Peyer's patch (tissue), 4 donors: ENCODE data around the gene HIBCH. TPM values are rescaled to one million over a fixed set of nuclear protein-coding genes. Genes with fewer than 3 reads are reported as not detected.
"Not testable (repeated sequence)": the region's sequence is repeated elsewhere in the genome, so short reads cannot be mapped to it uniquely, and the experiment has no call there.

ENCODE experiments used
- DNase-seq, 3 donors: peaks; one replicate each; pipeline ENCODE4 v3.0.0-alpha.2; 2017 to 2019
- H3K27ac ChIP-seq, 4 donors: fragments of 200-600 bp; sonication (generic); one replicate each; pipeline ENCODE4 v1.5.1; 2016 to 2019
- H3K27me3 ChIP-seq, 2 donors: fragments of 200-600 bp; sonication (generic); one replicate each; pipeline ENCODE4 v1.5.1; 2019
- H3K36me3 ChIP-seq, 3 donors: fragments of 200-600 bp; sonication (generic); one replicate each; pipeline ENCODE4 v1.5.1; 2016 to 2019
- H3K4me1 ChIP-seq, 4 donors: fragments of 200-600 bp; sonication (generic); one replicate each; pipeline ENCODE4 v1.5.1; 2016 to 2019
- H3K4me3 ChIP-seq, 4 donors: fragments of 200-600 bp; sonication (generic); 1 replicate in 3 of 4; 2 replicates in 1 of 4; pipeline ENCODE4 v1.5.1; 2016 to 2019; ENCODE audit warnings: mild to moderate bottlenecking in 1 of 4
- H3K9me3 ChIP-seq, 4 donors: fragments of 200-600 bp; sonication (generic); one replicate each; pipeline ENCODE4 v1.5.1; 2016 to 2019; ENCODE audit warnings: mild to moderate bottlenecking in 1 of 4
- POLR2A ChIP-seq, 2 donors: fragments of 450-650 bp; IDR thresholded peaks; one replicate each; pipeline ENCODE4 v1.5.1; 2017; ENCODE audit warnings: antibody characterized with exemption in 2 of 2, mild to moderate bottlenecking in 2 of 2, moderate library complexity in 2 of 2
- total RNA-seq, 4 donors: library from RNA; depleted of rRNA; stranded (reverse); fragments of >200 nt; gene quantifications; one replicate each; pipeline ENCODE4 v1.1.0, GENCODE V29; 2016
- TF ChIP-seq, protein P1 (sequence below), 6 experiments: fragments of 450-650 bp in 4 of 6; fragments of 200-600 bp in 2 of 6; sonication (generic) in 1 of 6; IDR thresholded peaks; one replicate each; pipeline ENCODE4 v1.5.1; 2017 to 2019; ENCODE audit warnings: antibody characterized with exemption in 6 of 6, mild to moderate bottlenecking in 3 of 6, moderate library complexity in 1 of 6

HIBCH gene
- total RNA-seq, 4 donors from 2014 or later: 20.0 to 38.8 (median 27.4) TPM

DNA sequence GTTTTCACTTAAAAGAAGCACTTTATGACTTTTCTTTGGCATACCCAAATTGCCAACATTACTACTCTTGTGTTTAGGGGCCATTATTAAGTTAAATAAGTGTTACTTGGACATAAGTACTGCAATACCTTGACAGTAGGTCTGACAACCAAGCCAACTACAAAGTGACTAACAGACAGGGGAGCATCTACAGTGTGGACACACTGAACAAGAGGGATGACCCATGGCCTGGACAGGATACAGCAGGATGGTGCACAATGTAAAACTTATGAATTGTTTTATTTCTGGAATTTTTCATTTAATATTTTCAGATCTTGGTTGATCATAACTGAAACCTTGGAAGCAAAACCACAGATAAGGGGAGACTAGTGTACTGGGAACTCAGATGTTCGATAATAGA, 19.8 kb upstream of the HIBCH start:
- H3K27ac ChIP-seq: no peak overlapping the region
- H3K36me3 ChIP-seq: no peaks in the 10 kb centered on the region
- TF ChIP-seq, protein P1, sequence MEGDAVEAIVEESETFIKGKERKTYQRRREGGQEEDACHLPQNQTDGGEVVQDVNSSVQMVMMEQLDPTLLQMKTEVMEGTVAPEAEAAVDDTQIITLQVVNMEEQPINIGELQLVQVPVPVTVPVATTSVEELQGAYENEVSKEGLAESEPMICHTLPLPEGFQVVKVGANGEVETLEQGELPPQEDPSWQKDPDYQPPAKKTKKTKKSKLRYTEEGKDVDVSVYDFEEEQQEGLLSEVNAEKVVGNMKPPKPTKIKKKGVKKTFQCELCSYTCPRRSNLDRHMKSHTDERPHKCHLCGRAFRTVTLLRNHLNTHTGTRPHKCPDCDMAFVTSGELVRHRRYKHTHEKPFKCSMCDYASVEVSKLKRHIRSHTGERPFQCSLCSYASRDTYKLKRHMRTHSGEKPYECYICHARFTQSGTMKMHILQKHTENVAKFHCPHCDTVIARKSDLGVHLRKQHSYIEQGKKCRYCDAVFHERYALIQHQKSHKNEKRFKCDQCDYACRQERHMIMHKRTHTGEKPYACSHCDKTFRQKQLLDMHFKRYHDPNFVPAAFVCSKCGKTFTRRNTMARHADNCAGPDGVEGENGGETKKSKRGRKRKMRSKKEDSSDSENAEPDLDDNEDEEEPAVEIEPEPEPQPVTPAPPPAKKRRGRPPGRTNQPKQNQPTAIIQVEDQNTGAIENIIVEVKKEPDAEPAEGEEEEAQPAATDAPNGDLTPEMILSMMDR (IDR thresholded peaks at IDR 0.05): no peak
- no peak for TF ChIP-seq POLR2A (IDR thresholded peaks at IDR 0.05)
- no peak for DNase-seq
- H3K9me3 ChIP-seq: no peaks in the 10 kb centered on the region
- H3K27me3 ChIP-seq: no peaks in the 10 kb centered on the region
- H3K4me3 ChIP-seq: no peak overlapping the region
- peaks cover 0 to 7% (median 0%) of the 10 kb centered on the region in 4 donors for H3K4me1 ChIP-seq

DNA sequence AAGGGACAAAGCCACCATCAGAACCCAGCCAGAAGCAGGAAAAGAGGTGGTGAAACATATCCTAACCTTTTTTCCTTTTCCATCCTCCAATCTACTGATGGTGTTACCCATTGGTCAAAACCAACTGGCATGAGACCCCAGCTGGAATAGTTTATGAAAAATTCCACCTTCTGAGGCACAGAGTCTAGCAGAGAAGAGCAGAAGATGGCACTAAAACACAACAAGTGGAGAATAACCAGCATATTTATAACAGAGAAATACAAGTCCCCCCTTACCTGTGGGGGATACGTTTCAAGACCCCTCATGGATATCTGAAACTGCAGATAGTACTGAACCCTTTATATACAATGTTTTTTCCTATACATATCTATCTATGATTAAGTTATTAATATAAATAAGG, 18.8 kb upstream of the HIBCH start:
- no peaks in the 10 kb centered on the region for H3K36me3 ChIP-seq
- H3K27me3 ChIP-seq: no peaks in the 10 kb centered on the region
- H3K27ac ChIP-seq: no peak overlapping the region
- no peak overlapping the region for H3K4me3 ChIP-seq
- DNase-seq: no peak
- H3K9me3 ChIP-seq: no peaks in the 10 kb centered on the region
- TF ChIP-seq POLR2A (IDR thresholded peaks at IDR 0.05): no peak
- TF ChIP-seq, protein P1 (IDR thresholded peaks at IDR 0.05): no peak
- peaks cover 0 to 5% (median 0%) of the 10 kb centered on the region in 4 donors for H3K4me1 ChIP-seq

DNA sequence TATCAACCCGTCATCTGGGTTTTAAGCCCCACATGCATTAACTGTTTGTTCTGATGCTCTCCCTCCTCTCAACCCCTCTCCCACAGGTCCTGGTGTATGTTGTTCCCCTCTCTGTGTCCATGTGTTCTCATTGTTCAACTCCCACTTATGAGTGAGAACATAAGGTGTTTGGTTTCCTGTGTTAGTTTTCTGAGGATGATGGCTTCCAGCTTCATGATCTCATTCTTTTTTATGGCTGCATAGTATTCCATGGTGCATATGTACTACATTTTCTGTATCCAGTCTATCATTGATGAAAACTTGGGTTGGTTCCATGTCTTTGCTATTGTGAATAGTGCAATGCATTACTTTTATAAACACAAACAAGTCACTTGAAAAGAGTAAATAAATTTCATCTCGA, 16.8 kb upstream of the HIBCH start:
- no peak for DNase-seq
- TF ChIP-seq, protein P1 (IDR thresholded peaks at IDR 0.05): no peak
- no peak for TF ChIP-seq POLR2A (IDR thresholded peaks at IDR 0.05)
- Histone ChIP-seq H3K36me3 (no peaks in the 10 kb centered on the region), H3K4me1 (no peaks in the 10 kb centered on the region), H3K27me3 (no peaks in the 10 kb centered on the region), H3K27ac (no peak overlapping the region), H3K9me3 (no peaks in the 10 kb centered on the region), H3K4me3 (no peak overlapping the region)

DNA sequence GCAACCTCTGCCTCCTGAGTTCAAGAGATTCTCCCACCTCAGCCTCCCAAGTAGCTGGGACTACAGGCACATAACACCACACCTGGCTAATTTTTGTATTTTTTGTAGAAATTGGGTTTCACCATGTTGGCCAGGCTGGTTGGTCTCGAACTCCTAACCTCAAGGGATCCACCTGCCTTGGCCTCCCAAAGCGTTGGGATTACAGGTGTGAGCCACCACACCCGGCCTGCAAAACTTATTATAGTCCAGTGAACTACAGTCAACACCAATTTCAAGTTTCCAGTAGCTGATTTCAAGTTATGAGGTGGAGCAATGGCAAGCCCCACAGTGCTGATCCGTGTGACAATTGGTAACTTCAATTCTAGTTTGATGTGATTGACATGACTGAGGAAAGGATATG, 16.0 kb upstream of the HIBCH start:
- H3K9me3 ChIP-seq, H3K27me3 ChIP-seq, H3K4me1 ChIP-seq, H3K36me3 ChIP-seq, H3K4me3 ChIP-seq, DNase-seq: not testable (repeated sequence)
- H3K27ac ChIP-seq: peak overlapping the region in 2 of 4 donors; percentile 46 to 69

DNA sequence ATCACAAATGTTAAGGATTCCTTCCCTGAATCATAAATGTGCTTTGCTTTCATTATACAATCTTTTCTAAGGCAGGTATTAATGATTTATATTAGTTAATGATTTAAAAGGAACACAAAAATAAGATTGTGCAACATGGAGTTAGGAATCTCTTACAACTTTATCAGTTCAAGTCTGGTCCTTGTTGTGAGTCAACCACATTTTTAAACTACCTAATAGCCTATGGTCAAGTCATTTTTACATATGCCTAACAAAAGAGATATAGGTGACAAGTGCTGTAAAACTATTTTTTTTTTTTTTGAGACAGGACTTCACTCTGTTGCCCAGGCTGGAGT, 15.6 kb upstream of the HIBCH start:
- TF ChIP-seq, protein P1 (IDR thresholded peaks at IDR 0.05): no peak
- TF ChIP-seq POLR2A (IDR thresholded peaks at IDR 0.05): no peak
- Histone ChIP-seq H3K4me1 (no peaks in the 10 kb centered on the region), H3K27ac (peak overlapping the region in 2 of 4 donors; percentile 46 to 69), H3K27me3 (no peaks in the 10 kb centered on the region), H3K4me3 (peak overlapping the region in 2 of 4 donors; percentile 40 to 47), H3K36me3 (no peaks in the 10 kb centered on the region), H3K9me3 (no peaks in the 10 kb centered on the region)
- DNase-seq: no peak

DNA sequence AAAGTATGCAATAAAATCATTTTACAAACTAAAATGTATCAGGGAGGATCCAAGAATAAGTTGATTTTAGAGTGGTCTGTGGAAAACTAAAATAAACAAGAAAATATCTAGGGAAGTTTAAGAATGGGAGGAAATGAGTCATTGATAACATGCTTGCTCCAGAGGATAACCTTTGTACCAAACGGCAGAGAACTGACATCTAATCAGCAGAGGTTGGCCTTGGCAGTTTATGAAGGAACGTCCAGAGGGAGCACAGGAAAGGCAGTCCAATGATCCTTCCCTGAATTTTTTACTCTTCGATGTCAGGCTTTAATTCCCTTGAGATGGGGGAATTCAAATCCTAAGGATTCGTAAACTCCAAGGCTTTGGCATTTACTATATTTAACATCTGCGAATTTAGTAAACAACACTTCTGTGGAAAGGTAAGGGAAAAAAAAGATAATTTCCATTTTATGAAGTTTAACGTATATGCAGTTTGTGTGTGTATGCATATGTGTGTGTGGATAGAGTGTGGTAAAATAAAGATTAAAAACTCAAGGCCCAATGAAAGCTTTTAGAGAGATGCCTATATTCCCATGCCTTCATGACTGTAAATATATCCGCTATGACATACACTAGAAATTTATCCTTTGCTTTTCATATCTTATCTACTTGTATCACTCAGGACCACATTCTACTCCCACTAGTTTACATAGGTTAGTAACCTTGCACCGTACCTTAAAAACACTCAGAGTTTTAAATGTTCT, 15.0 kb upstream of the HIBCH start:
- Histone ChIP-seq H3K27ac (peak overlapping the region in 3 of 4 donors; percentile 11 to 69 (median 46)), H3K27me3 (no peaks in the 10 kb centered on the region), H3K36me3 (no peaks in the 10 kb centered on the region), H3K4me3 (peak overlapping the region in 2 of 4 donors; percentile 40 to 47), H3K4me1 (no peaks in the 10 kb centered on the region), H3K9me3 (no peaks in the 10 kb centered on the region)
- DNase-seq: peak in 1 of 3 donors; percentile 60
- TF ChIP-seq, protein P1 (IDR thresholded peaks at IDR 0.05): peak in 2 of 6 experiments; percentile 4 to 12
- peak in 1 of 2 donors; percentile 49 for TF ChIP-seq POLR2A (IDR thresholded peaks at IDR 0.05)
